ENCODE data around the gene GSX1. TPM values are rescaled to one million over a fixed set of nuclear protein-coding genes. Genes with fewer than 3 reads are reported as not detected.

Gene GSX1
- total RNA-seq, 4 donors from 2014 or later, result not detected

DNA sequence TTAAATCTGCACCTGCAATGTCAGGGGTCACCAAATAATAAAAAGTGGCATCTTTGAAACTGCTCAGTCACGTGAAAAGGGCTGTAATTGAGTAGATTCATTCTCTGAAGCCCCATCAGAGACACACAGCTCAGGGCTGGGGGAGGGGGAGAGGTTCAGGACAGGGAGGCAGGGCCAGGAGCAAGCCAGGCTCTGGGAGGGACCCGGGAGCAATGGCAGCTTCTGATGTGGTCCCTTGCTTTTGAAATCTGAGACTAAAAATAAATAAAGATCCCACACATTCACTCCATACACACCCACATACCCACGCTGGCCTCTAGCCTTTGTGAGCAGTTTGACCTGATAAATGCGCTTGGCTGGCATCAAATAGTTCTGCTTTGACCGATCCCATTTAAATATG is 32.8 kb downstream of the GSX1 start:
- H3K27me3 ChIP-seq, result peaks cover 75% of the 10 kb centered on the region

DNA sequence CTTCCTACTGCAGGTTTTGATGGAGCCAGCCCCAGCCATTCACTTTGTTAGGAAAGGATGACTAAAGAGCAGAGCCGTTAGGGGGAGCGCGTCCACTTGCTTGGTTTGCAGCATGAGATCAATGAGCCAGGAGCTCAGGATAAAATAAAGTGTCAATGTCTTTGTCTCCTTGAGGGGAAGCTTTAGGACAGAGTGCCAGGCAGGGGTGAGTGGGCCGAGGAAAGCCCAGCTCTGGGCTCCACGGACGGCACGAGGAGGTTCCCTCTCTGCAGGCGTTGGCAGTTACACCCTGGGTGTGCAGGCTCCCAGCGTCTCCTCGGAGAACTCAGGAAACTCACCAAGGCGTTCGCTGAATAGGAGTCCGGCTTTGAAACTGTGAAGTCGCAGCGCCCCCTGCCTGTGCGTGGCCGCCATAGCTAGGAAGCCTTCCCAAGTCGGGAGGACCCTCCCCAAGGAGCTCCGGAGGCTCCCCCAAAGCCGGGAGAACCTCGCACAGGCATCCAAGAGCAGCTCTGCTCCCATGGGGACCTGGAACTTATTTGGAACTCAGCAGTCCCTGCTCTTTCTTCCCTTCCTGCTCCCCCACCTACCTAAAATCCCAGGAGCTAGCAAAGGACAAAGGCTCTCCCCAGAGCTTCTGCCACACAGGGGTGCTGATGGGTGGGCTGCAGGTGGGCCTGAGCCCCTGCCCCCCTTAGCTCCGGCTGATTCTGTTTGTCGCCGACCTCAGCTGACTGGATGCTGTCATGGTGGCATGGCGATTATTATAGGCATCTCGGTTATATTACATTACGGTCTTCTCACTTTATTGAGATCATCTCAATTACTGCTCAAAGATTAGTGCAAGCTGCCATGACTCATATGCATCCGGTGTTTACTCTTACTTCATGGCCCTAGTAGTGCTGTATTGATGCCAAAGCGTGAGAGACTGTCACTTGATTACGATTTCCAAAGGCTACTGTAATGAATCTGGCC is 34.4 kb downstream of the GSX1 start:
- 17% methylated on average over 21 of the region's 30 CpGs for WGBS
- Histone ChIP-seq H3K4me3 (peak overlapping the region; percentile 22), H3K27me3 (peaks cover 70% of the 10 kb centered on the region), H3K36me3 (no peaks in the 10 kb centered on the region), H3K9me3 (no peaks in the 10 kb centered on the region), H3K4me1 (peaks cover 18% of the 10 kb centered on the region), H3K27ac (no peak overlapping the region)
- TF ChIP-seq POLR2A (IDR thresholded peaks at IDR 0.05), result no peak
- TF ChIP-seq, protein P1, sequence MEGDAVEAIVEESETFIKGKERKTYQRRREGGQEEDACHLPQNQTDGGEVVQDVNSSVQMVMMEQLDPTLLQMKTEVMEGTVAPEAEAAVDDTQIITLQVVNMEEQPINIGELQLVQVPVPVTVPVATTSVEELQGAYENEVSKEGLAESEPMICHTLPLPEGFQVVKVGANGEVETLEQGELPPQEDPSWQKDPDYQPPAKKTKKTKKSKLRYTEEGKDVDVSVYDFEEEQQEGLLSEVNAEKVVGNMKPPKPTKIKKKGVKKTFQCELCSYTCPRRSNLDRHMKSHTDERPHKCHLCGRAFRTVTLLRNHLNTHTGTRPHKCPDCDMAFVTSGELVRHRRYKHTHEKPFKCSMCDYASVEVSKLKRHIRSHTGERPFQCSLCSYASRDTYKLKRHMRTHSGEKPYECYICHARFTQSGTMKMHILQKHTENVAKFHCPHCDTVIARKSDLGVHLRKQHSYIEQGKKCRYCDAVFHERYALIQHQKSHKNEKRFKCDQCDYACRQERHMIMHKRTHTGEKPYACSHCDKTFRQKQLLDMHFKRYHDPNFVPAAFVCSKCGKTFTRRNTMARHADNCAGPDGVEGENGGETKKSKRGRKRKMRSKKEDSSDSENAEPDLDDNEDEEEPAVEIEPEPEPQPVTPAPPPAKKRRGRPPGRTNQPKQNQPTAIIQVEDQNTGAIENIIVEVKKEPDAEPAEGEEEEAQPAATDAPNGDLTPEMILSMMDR (IDR thresholded peaks at IDR 0.05), result peak; percentile 80 to 88
- DNase-seq (ENCODE audit: low spot score in 2 of 2), result peak; percentile 87 to 89

More for the DNA sequence above, 32.8 kb downstream of the GSX1 start:
- H3K9me3 ChIP-seq, result no peaks in the 10 kb centered on the region
- H3K27ac ChIP-seq, result no peak overlapping the region
- H3K4me3 ChIP-seq, result no peak overlapping the region
- WGBS, result 28% methylated on average over 5 of the region's 5 CpGs
- peaks cover 16% of the 10 kb centered on the region for H3K4me1 ChIP-seq
- TF ChIP-seq, protein P1 (IDR thresholded peaks at IDR 0.05), result no peak
- H3K36me3 ChIP-seq, result no peaks in the 10 kb centered on the region
- no peak for DNase-seq (ENCODE audit: low spot score in 2 of 2)

DNA sequence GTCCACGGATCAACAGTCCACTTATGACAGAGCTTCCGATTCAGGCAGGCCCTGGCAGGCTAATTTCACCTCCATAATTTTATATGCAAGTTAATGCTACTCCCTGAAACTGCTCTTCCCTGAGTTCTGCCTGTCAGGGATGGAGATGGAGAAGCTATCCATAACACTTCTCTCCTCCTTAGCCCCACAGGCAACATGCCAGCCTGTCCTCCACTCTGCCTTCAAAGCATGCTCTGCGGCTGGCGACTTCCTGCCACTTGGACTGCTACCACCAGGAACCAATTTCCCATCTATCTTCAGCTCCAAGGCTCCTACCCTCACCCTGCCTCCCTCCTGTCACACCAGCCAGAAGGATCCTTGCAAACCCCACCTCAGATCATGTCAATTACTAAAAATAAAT is 35.4 kb downstream of the GSX1 start:
- H3K4me1 ChIP-seq, result peaks cover 18% of the 10 kb centered on the region
- peaks cover 62% of the 10 kb centered on the region for H3K27me3 ChIP-seq
- no peak overlapping the region for H3K4me3 ChIP-seq
- no peaks in the 10 kb centered on the region for H3K9me3 ChIP-seq
- H3K36me3 ChIP-seq, result no peaks in the 10 kb centered on the region
- no peak for DNase-seq (ENCODE audit: low spot score in 2 of 2)
- no peak overlapping the region for H3K27ac ChIP-seq
- 81% methylated on average over 4 of the region's 4 CpGs for WGBS
- no peak for TF ChIP-seq POLR2A (IDR thresholded peaks at IDR 0.05)
- no peak for TF ChIP-seq POLR2AphosphoS5 (IDR thresholded peaks at IDR 0.05)
- TF ChIP-seq, protein P1 (IDR thresholded peaks at IDR 0.05), result no peak
- no peak for TF ChIP-seq EP300 (IDR thresholded peaks at IDR 0.05)

DNA sequence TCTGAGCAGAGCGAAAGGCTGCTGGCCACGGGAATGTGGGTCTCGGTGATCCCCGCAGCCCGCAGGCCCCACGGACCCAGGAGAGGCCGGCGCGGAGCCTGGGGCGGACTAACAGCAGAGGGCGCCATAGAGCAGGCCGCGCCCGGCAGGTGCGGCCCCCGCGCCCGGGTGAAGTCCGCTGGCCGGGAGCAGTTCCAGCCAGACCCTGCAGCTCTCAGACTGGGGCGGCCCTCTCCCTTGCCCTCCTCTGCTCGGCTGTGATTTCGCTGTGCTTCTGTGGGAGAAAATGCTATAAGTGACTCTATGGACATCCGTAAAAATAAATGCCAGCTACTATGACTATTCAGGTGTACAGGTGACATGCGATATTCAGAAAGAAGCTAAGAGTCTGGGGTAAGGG is 37.7 kb downstream of the GSX1 start:
- peak overlapping the region; percentile 27 for H3K4me3 ChIP-seq
- H3K27me3 ChIP-seq, result peaks cover 54% of the 10 kb centered on the region
- peaks cover 18% of the 10 kb centered on the region for H3K4me1 ChIP-seq
- no peaks in the 10 kb centered on the region for H3K9me3 ChIP-seq
- 4% methylated on average over 11 of the region's 25 CpGs for WGBS
- TF ChIP-seq EP300 (IDR thresholded peaks at IDR 0.05) (no peak), POLR2A (IDR thresholded peaks at IDR 0.05) (no peak), POLR2AphosphoS5 (IDR thresholded peaks at IDR 0.05) (no peak)
- TF ChIP-seq, protein P1 (IDR thresholded peaks at IDR 0.05), result peak; percentile 37 to 97
- H3K36me3 ChIP-seq, result no peaks in the 10 kb centered on the region
- no peak overlapping the region for H3K27ac ChIP-seq
- no peak for DNase-seq (ENCODE audit: low spot score in 2 of 2)

DNA sequence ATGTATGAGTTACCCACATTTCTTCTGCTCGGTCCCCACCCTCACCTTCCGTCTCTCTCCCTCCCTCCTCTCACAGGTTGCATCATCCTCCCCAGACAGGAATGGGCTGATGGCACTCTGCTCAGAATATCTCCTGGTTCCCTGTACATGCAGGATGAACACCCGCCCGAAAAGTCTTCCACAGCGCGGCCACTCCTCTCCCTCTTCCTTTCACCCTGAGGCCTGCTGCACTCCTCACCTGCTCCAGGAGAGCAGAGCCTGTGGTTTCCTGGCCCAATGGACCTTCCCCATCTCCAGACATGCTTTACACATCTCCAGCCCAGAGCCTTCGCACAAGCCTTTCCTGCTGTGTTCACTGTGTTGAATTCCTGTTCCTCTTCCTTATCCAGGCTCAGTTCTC is 40.9 kb downstream of the GSX1 start:
- H3K36me3 ChIP-seq, result no peaks in the 10 kb centered on the region
- H3K27ac ChIP-seq, result no peak overlapping the region
- peaks cover 51% of the 10 kb centered on the region for H3K27me3 ChIP-seq
- no peak for DNase-seq (ENCODE audit: low spot score in 2 of 2)
- 81% methylated on average over 7 of the region's 7 CpGs for WGBS
- peaks cover 6% of the 10 kb centered on the region for H3K4me1 ChIP-seq
- no peak overlapping the region for H3K4me3 ChIP-seq
- TF ChIP-seq POLR2AphosphoS5 (IDR thresholded peaks at IDR 0.05), result no peak
- TF ChIP-seq POLR2A (IDR thresholded peaks at IDR 0.05), result no peak
- TF ChIP-seq, protein P1 (IDR thresholded peaks at IDR 0.05), result no peak
- TF ChIP-seq EP300 (IDR thresholded peaks at IDR 0.05), result no peak
- H3K9me3 ChIP-seq, result no peaks in the 10 kb centered on the region
